Common myeloid progenitor, CD34-positive (primary cell): ENCODE measurements around the gene VEGFB.

Experiments
- CTCF ChIA-PET: fragments of 350-600 bp; sonication (Branson Sonifier 250); formaldehyde crosslinking; loops from one replicate; lab custom pipeline; 2021; ENCODE audit warnings: antibody characterized with exemption; lab: Charles Lee
- POLR2A ChIA-PET: fragments of 350-600 bp; sonication (Branson Sonifier 250); formaldehyde crosslinking; loops from one replicate; lab custom pipeline; 2021; ENCODE audit warnings: antibody characterized with exemption; lab: Charles Lee
- DNase-seq, 3 donors: peaks; one replicate each; pipeline versions ENCODE4 v3.0.0 to v3.0.0-alpha.2; 2013
- H3K27ac ChIP-seq, 2 experiments: 1 replicate in 1 of 2; 2 replicates in 1 of 2; pipeline ENCODE4 v1.7.0; 2013; ENCODE audit warnings: inconsistent platforms in 2 of 2, low read length in 2 of 2, mild to moderate bottlenecking in 2 of 2, low read depth in 1 of 2, moderate library complexity in 1 of 2; ENCODE audit not compliant: severe bottlenecking in 2 of 2, insufficient read depth in 1 of 2, poor library complexity in 1 of 2
- H3K27me3 ChIP-seq, 5 experiments: replicated peaks in 2 of 5; 1 replicate in 3 of 5; 2 replicates in 2 of 5; pipeline versions ENCODE4 v1.6.1 to v1.7.0; 2013; ENCODE audit warnings: low read length in 4 of 5, mild to moderate bottlenecking in 2 of 5, moderate library complexity in 2 of 5, inconsistent platforms in 1 of 5; ENCODE audit not compliant: insufficient read depth in 5 of 5, control insufficient read depth in 4 of 5
- H3K36me3 ChIP-seq, 4 experiments: 1 replicate in 2 of 4; 2 replicates in 2 of 4; pipeline versions ENCODE4 v1.6.1 to v1.7.0; 2013; ENCODE audit warnings: low read length in 3 of 4, control low read depth in 1 of 4, mild to moderate bottlenecking in 1 of 4; ENCODE audit not compliant: control insufficient read depth in 4 of 4, insufficient read depth in 4 of 4
- H3K4me1 ChIP-seq, 4 experiments: 1 replicate in 3 of 4; 2 replicates in 1 of 4; pipeline versions ENCODE4 v1.6.1 to v1.7.1; 2013; ENCODE audit warnings: low read length in 3 of 4, mild to moderate bottlenecking in 3 of 4, control low read depth in 1 of 4, inconsistent platforms in 1 of 4, moderate library complexity in 1 of 4; ENCODE audit not compliant: control insufficient read depth in 4 of 4, insufficient read depth in 4 of 4; ENCODE audit errors: control extremely low read depth in 1 of 4
- H3K4me3 ChIP-seq, 7 experiments: 1 replicate in 4 of 7; 2 replicates in 3 of 7; pipeline versions ENCODE4 v1.5.1 to v1.7.0; 2013; ENCODE audit warnings: mild to moderate bottlenecking in 7 of 7, low read length in 6 of 7, moderate library complexity in 6 of 7, inconsistent platforms in 2 of 7, low read depth in 2 of 7, control low read depth in 1 of 7; ENCODE audit not compliant: insufficient read depth in 4 of 7, control insufficient read depth in 1 of 7; ENCODE audit errors: extremely low read depth in 1 of 7
- H3K9me3 ChIP-seq, 5 experiments: 1 replicate in 4 of 5; 2 replicates in 1 of 5; pipeline versions ENCODE4 v1.6.1 to v1.7.1; 2013; ENCODE audit warnings: low read length in 4 of 5, mild to moderate bottlenecking in 2 of 5, inconsistent platforms in 1 of 5, low read depth in 1 of 5, moderate library complexity in 1 of 5; ENCODE audit not compliant: control insufficient read depth in 4 of 5, insufficient read depth in 2 of 5; ENCODE audit errors: control extremely low read depth in 1 of 5
- WGBS: methylation state at CpG from one replicate; pipeline ENCODE4 v1.1.5; 2013; ENCODE audit not compliant: insufficient coverage; 5-methylcytosine and 5-hydroxymethylcytosine counted together

Gene VEGFB

GRCh38 chr11:64251016-64251752 is 16.8 kb downstream of the VEGFB start, which contains the start of gene PLCB3:
Gene PLCB3, plus strand, starts transcription at chr11:64251530. Its CDS starts 120 bp downstream, at chr11:64251650.
- no peaks in the 10 kb centered on the region for H3K27me3 ChIP-seq
- DNase-seq, result peak in 2 of 3 donors; percentile 49 to 55
- H3K36me3 ChIP-seq, result peaks cover 0 to 23% (median 10%) of the 10 kb centered on the region in 4 experiments
- 0% methylated on average over 64 of the region's 75 CpGs for WGBS
- POLR2A ChIA-PET, result interaction anchor here (0.6 to 1.7 kb wide), 5 partner anchors 9 to 66 kb away, joined by 3 to 10 read pairs (median 4); partner anchors contain the start of genes FERMT3 and TRMT112
- no peak within 1 kb of the TSS for H3K27ac ChIP-seq
- no peaks in the 10 kb centered on the region for H3K9me3 ChIP-seq
- H3K4me3 ChIP-seq, result peak within 1 kb of the TSS; percentile 46 to 85 (median 75)
- CTCF ChIA-PET, result interaction anchor here (0.9 to 12.2 kb wide), 14 partner anchors 8 to 104 kb away, joined by 3 to 177 read pairs (median 6); partner anchors contain the start of genes BAD, CATSPERZ and FERMT3
- H3K4me1 ChIP-seq, result peaks cover 0 to 54% (median 51%) of the 10 kb centered on the region in 4 experiments

DNA sequence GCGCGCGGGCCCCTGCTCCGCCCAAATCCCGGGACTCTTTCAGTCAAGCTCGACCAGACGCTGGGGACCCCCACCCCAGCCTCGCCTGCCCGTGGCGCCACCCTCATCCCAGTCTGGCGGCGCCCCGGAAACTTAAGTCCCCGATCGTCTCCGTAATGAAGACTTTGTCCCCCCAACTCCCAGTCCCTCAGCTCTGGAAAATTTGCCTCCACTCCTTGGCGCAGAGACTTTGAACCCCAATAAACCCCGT is 17.3 kb downstream of the VEGFB start:
- no peaks in the 10 kb centered on the region for H3K27me3 ChIP-seq
- H3K4me1 ChIP-seq, result peaks cover 0 to 54% (median 51%) of the 10 kb centered on the region in 4 experiments
- peak overlapping the region; percentile 46 to 85 (median 75) for H3K4me3 ChIP-seq
- no peak overlapping the region for H3K27ac ChIP-seq
- 0% methylated on average over 12 of the region's 18 CpGs for WGBS
- no peaks in the 10 kb centered on the region for H3K9me3 ChIP-seq
- ChIA-PET POLR2A (interaction anchor here (0.6 to 0.7 kb wide), 2 partner anchors 9 to 17 kb away, joined by 3 to 4 read pairs; no protein-coding TSS in a partner anchor), CTCF (interaction anchor here (0.7 to 12.2 kb wide), 11 partner anchors 8 to 104 kb away, joined by 3 to 177 read pairs (median 5); partner anchors contain the start of genes BAD, CATSPERZ and FERMT3)
- DNase-seq, result no peak
- H3K36me3 ChIP-seq, result peaks cover 0 to 28% (median 14%) of the 10 kb centered on the region in 4 experiments

DNA sequence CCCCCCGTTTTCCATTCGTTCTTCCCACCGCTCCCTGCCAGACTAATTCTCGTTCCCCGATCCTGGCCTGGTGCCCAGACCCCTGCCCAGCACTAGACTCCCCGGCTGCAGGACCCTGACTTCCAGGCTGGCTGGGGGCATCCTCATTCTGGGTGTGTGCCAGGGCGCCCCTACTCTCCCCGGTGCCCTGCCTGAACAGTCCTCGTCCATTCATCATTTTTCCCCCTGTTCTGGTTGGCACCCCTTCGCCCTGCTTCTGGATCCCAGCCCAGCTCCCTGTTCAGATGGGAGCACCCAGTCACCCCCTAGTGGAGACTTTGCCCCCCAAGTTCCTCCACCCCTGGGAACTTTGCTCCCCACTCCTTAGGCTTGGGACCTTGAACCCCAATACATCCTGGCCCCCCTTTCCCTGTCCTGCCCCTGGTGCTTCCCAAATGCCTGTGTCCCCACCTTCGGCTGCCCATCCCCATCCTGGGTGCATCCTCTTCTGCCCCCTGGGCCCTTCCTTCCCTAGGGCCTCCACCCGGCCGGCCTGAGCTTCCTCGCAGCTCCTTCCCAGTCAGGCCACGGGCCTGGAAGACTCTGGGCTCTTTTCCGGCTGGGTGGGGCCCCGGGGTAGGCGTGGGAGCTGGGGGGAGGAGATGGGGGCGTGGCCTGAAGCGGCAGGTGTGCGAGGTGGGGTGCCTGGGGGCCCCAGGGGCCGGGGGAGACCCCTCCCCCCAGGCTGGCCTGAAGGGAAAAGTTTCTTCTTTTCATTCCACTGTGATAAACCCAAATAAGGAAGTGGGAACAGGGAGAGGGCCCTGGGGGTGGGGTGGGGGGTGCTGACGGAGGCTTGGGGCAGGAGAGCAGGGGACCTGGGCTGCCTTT is 17.9 kb downstream of the VEGFB start:
- H3K27me3 ChIP-seq, result no peaks in the 10 kb centered on the region
- peak overlapping the region; percentile 46 to 85 (median 75) for H3K4me3 ChIP-seq
- ChIA-PET CTCF (interaction anchor here (0.7 to 12.2 kb wide), 9 partner anchors 9 to 103 kb away, joined by 3 to 177 read pairs (median 9); partner anchors contain the start of genes CATSPERZ and FERMT3), POLR2A (interaction anchor here (0.6 to 0.7 kb wide), 2 partner anchors 8 to 17 kb away, joined by 3 to 4 read pairs; no protein-coding TSS in a partner anchor)
- H3K9me3 ChIP-seq, result no peaks in the 10 kb centered on the region
- peak overlapping the region in 1 of 2 experiments; percentile 25 for H3K27ac ChIP-seq
- peak in 2 of 3 donors; percentile 21 to 25 for DNase-seq
- 5% methylated on average over 13 of the region's 23 CpGs for WGBS
- H3K36me3 ChIP-seq, result peaks cover 0 to 29% (median 17%) of the 10 kb centered on the region in 4 experiments
- peaks cover 0 to 49% (median 47%) of the 10 kb centered on the region in 4 experiments for H3K4me1 ChIP-seq

GRCh38 chr11:64253043-64253442 is 18.7 kb downstream of the VEGFB start:
- H3K36me3 ChIP-seq, result peaks cover 0 to 32% (median 18%) of the 10 kb centered on the region in 4 experiments
- peak overlapping the region in 1 of 7 experiments; percentile 85 for H3K4me3 ChIP-seq
- POLR2A ChIA-PET, result no interaction called here
- no peak for DNase-seq
- no peaks in the 10 kb centered on the region for H3K9me3 ChIP-seq
- peak overlapping the region in 1 of 2 experiments; percentile 25 for H3K27ac ChIP-seq
- 86% methylated on average over 7 of the region's 8 CpGs for WGBS
- peaks cover 0 to 42% (median 40%) of the 10 kb centered on the region in 4 experiments for H3K4me1 ChIP-seq
- CTCF ChIA-PET, result interaction anchor here (3.6 to 12.2 kb wide), 4 partner anchors 14 to 48 kb away, joined by 16 to 177 read pairs (median 62); partner anchors contain the start of gene FERMT3
- no peaks in the 10 kb centered on the region for H3K27me3 ChIP-seq

- no peak overlapping the region for H3K4me3 ChIP-seq
- peaks cover 0 to 36% (median 20%) of the 10 kb centered on the region in 4 experiments for H3K36me3 ChIP-seq
- 93% methylated on average over 4 of the region's 5 CpGs for WGBS
- H3K4me1 ChIP-seq, result peaks cover 0 to 39% (median 39%) of the 10 kb centered on the region in 4 experiments
- no peaks in the 10 kb centered on the region for H3K9me3 ChIP-seq
- ChIA-PET CTCF (interaction anchor here (1.2 to 3.7 kb wide), 4 partner anchors 11 to 49 kb away, joined by 4 to 18 read pairs (median 12); partner anchors contain the start of gene CATSPERZ), POLR2A (interaction anchor here (0.6 kb wide), 1 partner anchor 34 kb away, joined by 3 read pairs; no protein-coding TSS in a partner anchor)
- DNase-seq, result no peak
- no peaks in the 10 kb centered on the region for H3K27me3 ChIP-seq
- H3K27ac ChIP-seq, result no peak overlapping the region
Measured at GRCh38 chr11:64253481-64253880, 19.1 kb downstream of the VEGFB start.

GRCh38 chr11:64254326-64254725 is 19.9 kb downstream of the VEGFB start:
- peaks cover under 1 to 44% (median 28%) of the 10 kb centered on the region in 4 experiments for H3K36me3 ChIP-seq
- WGBS, result 97% methylated on average over 6 of the region's 7 CpGs
- no peaks in the 10 kb centered on the region for H3K27me3 ChIP-seq
- ChIA-PET CTCF (interaction anchor here (1.0 to 3.7 kb wide), 5 partner anchors 10 to 50 kb away, joined by 4 to 18 read pairs (median 9); partner anchors contain the start of gene CATSPERZ), POLR2A (interaction anchor here (0.6 kb wide), 1 partner anchor 33 kb away, joined by 3 read pairs; no protein-coding TSS in a partner anchor)
- H3K4me1 ChIP-seq, result peaks cover 0 to 35% (median 32%) of the 10 kb centered on the region in 4 experiments
- no peaks in the 10 kb centered on the region for H3K9me3 ChIP-seq
- no peak overlapping the region for H3K4me3 ChIP-seq
- no peak for DNase-seq
- no peak overlapping the region for H3K27ac ChIP-seq
